Measurements from ENCODE around the gene CRYBB2. TPM values are rescaled to one million over a fixed set of nuclear protein-coding genes. Genes with fewer than 3 reads are reported as not detected.

CRYBB2 gene
- total RNA-seq, 4 donors from 2014 or later, result not detected

GRCh38 chr22:25193130-25193529, 26.3 kb upstream of the CRYBB2 start:
- Histone ChIP-seq H3K9me3 (no peaks in the 10 kb centered on the region), H3K4me3 (no peak overlapping the region), H3K27ac (no peak overlapping the region), H3K27me3 (no peaks in the 10 kb centered on the region), H3K4me1 (no peaks in the 10 kb centered on the region), H3K36me3 (peaks cover 3 to 87% (median 6%) of the 10 kb centered on the region in 3 donors)
- TF ChIP-seq EP300 (IDR thresholded peaks at IDR 0.05) (no peak), POLR2A (IDR thresholded peaks at IDR 0.05) (no peak), CTCF (IDR thresholded peaks at IDR 0.05) (no peak)
- DNase-seq (ENCODE audit: low spot score in 2 of 2), result no peak
- WGBS, 2 donors, result 47 to 70% methylated on average over 4 of the region's 4 CpGs

- WGBS, 2 donors, result 50 to 55% methylated on average over 3 of the region's 3 CpGs
These were observed 25.9 kb upstream of the CRYBB2 start for GRCh38 chr22:25193548-25193947.

GRCh38 chr22:25196326-25196725, 23.1 kb upstream of the CRYBB2 start:
- H3K27me3 ChIP-seq, result no peaks in the 10 kb centered on the region
- no peaks in the 10 kb centered on the region for H3K4me1 ChIP-seq
- no peak for TF ChIP-seq CTCF (IDR thresholded peaks at IDR 0.05)
- TF ChIP-seq EP300 (IDR thresholded peaks at IDR 0.05), result no peak
- TF ChIP-seq POLR2A (IDR thresholded peaks at IDR 0.05), result no peak
- no peak overlapping the region for H3K4me3 ChIP-seq
- 72 to 83% methylated on average over 5 of the region's 5 CpGs for WGBS, 2 donors
- no peaks in the 10 kb centered on the region for H3K9me3 ChIP-seq
- peaks cover 3 to 68% (median 3%) of the 10 kb centered on the region in 3 donors for H3K36me3 ChIP-seq
- DNase-seq (ENCODE audit: low spot score in 2 of 2), result no peak
- H3K27ac ChIP-seq, result no peak overlapping the region

More at GRCh38 chr22:25193548-25193947, 25.9 kb upstream of the CRYBB2 start:
- Histone ChIP-seq H3K27ac (no peak overlapping the region), H3K4me3 (no peak overlapping the region), H3K9me3 (no peaks in the 10 kb centered on the region), H3K4me1 (no peaks in the 10 kb centered on the region), H3K36me3 (peaks cover 3 to 87% (median 6%) of the 10 kb centered on the region in 3 donors), H3K27me3 (no peaks in the 10 kb centered on the region)
- no peak for TF ChIP-seq POLR2A (IDR thresholded peaks at IDR 0.05)
- TF ChIP-seq EP300 (IDR thresholded peaks at IDR 0.05), result no peak
- TF ChIP-seq CTCF (IDR thresholded peaks at IDR 0.05), result no peak
- no peak for DNase-seq (ENCODE audit: low spot score in 2 of 2)

- no peaks in the 10 kb centered on the region for H3K27me3 ChIP-seq
- H3K9me3 ChIP-seq, result no peaks in the 10 kb centered on the region
- no peak for TF ChIP-seq EP300 (IDR thresholded peaks at IDR 0.05)
- no peak for TF ChIP-seq POLR2A (IDR thresholded peaks at IDR 0.05)
- no peak for TF ChIP-seq CTCF (IDR thresholded peaks at IDR 0.05)
- H3K36me3 ChIP-seq, result peaks cover under 1 to 67% (median 3%) of the 10 kb centered on the region in 3 donors
- no peak overlapping the region for H3K27ac ChIP-seq
- no peaks in the 10 kb centered on the region for H3K4me1 ChIP-seq
- no peak overlapping the region for H3K4me3 ChIP-seq
- DNase-seq (ENCODE audit: low spot score in 2 of 2), result no peak
- WGBS, 2 donors, result 70 to 71% methylated on average over 4 of the region's 4 CpGs
These were observed 22.1 kb upstream of the CRYBB2 start for GRCh38 chr22:25197340-25197739.

- no peaks in the 10 kb centered on the region for H3K9me3 ChIP-seq
- H3K4me1 ChIP-seq, result no peaks in the 10 kb centered on the region
- H3K27me3 ChIP-seq, result no peaks in the 10 kb centered on the region
- H3K27ac ChIP-seq, result no peak within 1 kb of the TSS
- peaks cover 0 to 41% (median 0%) of the 10 kb centered on the region in 3 donors for H3K36me3 ChIP-seq
- 59 to 66% methylated on average over 15 to 17 of the region's 17 CpGs for WGBS, 2 donors
- no peak within 1 kb of the TSS for H3K4me3 ChIP-seq
- TF ChIP-seq CTCF (IDR thresholded peaks at IDR 0.05), result no peak
- TF ChIP-seq POLR2A (IDR thresholded peaks at IDR 0.05), result no peak
- no peak for TF ChIP-seq EP300 (IDR thresholded peaks at IDR 0.05)
- DNase-seq (ENCODE audit: low spot score in 2 of 2), result no peak
These were observed 19.5 kb upstream of the CRYBB2 start, which contains the start of gene CRYBB3 for GRCh38 chr22:25199731-25200520. Gene CRYBB3 (plus strand): TSS chr22:25199858. CDS start chr22:25201397, 1,539 bp downstream.

All from tibial nerve (tissue), 4 donors.